ENCODE results near the gene PCNT.

DNA sequence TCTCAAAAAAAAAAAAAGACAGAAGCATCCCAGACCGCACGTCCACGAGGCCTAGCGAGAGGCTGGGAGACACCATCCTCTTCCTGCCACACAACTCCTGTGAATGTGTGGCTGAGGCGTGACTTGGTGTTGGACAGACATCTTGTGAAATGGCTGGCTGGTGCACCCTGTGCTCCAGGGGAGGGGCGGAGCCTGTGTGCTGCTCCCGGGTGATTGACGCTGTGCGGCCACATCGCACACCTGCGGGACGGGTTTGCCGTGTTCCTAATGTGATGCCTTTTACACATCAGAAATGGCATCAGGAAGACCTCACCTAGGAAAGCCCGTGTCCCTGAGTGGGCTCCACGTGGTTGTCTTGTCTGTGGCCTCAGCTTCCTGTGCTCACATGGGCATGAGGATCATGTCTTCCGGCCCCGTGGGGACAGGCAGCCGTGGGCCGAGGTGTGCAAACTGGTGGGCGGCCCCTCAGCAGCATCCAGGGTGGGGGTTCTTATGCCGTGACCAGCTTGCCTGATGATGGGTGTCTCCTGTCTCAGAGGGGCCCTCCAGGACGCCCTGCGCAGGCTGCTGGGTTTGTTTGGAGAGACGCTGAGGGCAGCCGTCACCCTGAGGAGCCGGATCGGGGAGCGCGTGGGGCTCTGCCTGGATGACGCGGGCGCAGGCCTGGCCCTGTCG is 64.4 kb downstream of the PCNT start:
- TF ChIP-seq EZH2 (IDR thresholded peaks at IDR 0.05; ENCODE audit: borderline replicate concordance, insufficient read depth, low read length, poor library complexity, severe bottlenecking) (no peak), TAF1 (IDR thresholded peaks at IDR 0.05; ENCODE audit: low read depth) (no peak), POLR2AphosphoS5 (IDR thresholded peaks at IDR 0.05) (no peak)
- TF ChIP-seq, protein P1, sequence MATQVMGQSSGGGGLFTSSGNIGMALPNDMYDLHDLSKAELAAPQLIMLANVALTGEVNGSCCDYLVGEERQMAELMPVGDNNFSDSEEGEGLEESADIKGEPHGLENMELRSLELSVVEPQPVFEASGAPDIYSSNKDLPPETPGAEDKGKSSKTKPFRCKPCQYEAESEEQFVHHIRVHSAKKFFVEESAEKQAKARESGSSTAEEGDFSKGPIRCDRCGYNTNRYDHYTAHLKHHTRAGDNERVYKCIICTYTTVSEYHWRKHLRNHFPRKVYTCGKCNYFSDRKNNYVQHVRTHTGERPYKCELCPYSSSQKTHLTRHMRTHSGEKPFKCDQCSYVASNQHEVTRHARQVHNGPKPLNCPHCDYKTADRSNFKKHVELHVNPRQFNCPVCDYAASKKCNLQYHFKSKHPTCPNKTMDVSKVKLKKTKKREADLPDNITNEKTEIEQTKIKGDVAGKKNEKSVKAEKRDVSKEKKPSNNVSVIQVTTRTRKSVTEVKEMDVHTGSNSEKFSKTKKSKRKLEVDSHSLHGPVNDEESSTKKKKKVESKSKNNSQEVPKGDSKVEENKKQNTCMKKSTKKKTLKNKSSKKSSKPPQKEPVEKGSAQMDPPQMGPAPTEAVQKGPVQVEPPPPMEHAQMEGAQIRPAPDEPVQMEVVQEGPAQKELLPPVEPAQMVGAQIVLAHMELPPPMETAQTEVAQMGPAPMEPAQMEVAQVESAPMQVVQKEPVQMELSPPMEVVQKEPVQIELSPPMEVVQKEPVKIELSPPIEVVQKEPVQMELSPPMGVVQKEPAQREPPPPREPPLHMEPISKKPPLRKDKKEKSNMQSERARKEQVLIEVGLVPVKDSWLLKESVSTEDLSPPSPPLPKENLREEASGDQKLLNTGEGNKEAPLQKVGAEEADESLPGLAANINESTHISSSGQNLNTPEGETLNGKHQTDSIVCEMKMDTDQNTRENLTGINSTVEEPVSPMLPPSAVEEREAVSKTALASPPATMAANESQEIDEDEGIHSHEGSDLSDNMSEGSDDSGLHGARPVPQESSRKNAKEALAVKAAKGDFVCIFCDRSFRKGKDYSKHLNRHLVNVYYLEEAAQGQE (IDR thresholded peaks at IDR 0.05; ENCODE audit: borderline replicate concordance), result no peak
- TF ChIP-seq, protein P2, sequence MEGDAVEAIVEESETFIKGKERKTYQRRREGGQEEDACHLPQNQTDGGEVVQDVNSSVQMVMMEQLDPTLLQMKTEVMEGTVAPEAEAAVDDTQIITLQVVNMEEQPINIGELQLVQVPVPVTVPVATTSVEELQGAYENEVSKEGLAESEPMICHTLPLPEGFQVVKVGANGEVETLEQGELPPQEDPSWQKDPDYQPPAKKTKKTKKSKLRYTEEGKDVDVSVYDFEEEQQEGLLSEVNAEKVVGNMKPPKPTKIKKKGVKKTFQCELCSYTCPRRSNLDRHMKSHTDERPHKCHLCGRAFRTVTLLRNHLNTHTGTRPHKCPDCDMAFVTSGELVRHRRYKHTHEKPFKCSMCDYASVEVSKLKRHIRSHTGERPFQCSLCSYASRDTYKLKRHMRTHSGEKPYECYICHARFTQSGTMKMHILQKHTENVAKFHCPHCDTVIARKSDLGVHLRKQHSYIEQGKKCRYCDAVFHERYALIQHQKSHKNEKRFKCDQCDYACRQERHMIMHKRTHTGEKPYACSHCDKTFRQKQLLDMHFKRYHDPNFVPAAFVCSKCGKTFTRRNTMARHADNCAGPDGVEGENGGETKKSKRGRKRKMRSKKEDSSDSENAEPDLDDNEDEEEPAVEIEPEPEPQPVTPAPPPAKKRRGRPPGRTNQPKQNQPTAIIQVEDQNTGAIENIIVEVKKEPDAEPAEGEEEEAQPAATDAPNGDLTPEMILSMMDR (IDR thresholded peaks at IDR 0.05; ENCODE audit: poor library complexity, severe bottlenecking), result no peak
